NCI-H1436 treated with DMSO at 0.1 percent for 48 hours (cell line): ENCODE data around the gene COL4A6.

Source experiments
- DNase-seq: peaks from one replicate; lab custom pipeline; 2025; lab: John Stamatoyannopoulos, UW

COL4A6 gene

DNA sequence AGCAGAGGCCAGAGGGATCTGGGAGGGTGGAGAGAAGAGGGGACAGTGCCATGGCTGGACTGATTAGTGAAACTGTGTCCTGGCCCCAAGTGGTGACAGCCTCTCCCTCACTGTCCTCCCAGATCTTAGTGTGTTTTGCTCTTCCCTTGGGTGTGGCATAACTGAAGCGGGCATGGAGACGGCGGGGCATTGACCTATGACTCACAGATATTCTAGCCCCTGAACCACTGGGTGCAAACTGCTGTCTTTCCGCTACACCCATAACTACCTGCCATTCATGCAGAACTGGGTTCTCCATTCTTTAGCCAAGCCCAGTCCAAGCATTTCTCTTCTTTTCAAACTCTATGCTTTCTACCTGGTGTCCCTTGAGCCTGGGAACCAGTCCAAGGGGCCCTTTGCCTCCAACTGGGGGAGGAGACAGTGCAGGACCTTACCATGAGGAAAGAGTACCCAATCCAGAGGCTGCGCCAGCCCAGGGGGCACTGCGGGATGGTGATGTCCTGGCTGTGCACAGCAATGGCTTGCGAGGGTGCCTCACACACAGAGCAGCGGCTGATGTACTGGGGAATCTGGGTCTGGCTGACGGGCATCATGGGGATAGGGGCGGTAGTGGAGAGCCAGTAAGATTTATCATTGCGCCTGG lies 279.1 kb downstream of the COL4A6 start:
- no peak for DNase-seq

DNA sequence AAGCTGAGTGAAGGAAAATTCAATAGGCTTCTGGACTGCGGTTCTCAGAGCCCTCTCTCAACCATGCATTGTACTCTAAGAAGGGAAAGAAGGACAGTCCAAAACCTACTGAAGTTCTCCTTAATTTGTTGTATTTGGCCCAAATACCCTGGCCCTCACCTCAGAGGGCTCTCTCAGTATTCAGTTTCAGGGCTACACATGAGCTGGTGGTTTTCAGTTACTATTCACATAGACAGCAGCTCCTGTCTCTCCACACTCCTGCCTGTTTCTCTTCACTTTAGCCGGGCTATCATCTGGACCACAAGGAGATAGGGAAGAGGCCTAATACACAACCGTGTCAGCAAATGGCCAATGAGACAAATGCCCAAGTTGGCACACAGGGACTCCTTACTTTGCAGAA lies 280.6 kb downstream of the COL4A6 start:
- no peak for DNase-seq

DNA sequence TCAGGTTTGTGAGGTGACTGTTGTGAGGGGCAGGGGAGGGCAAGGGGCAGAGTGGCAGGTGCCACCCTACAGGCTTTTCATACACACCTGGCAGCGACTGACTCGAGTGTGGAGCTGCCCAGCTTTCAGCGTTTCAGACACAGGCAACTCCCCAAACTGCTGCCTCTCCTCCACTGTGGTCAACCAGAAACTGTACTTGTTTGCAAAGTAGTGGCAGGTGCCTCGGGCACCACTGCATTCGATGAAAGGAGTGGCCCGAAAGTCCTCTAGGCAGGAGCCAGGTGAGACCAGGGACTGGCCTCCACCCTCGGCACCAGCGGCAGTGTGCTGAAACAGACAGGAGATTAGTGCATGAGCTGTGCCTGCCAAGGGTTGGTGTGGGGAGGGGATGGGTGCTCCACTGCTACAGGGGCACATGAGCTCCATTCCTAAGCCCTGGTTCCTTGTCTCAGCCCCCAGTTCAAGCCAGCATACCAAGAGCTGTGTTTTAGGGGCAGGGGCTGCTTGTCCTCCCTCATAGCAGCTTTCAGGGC lies 281.2 kb downstream of the COL4A6 start:
- no peak for DNase-seq

DNA sequence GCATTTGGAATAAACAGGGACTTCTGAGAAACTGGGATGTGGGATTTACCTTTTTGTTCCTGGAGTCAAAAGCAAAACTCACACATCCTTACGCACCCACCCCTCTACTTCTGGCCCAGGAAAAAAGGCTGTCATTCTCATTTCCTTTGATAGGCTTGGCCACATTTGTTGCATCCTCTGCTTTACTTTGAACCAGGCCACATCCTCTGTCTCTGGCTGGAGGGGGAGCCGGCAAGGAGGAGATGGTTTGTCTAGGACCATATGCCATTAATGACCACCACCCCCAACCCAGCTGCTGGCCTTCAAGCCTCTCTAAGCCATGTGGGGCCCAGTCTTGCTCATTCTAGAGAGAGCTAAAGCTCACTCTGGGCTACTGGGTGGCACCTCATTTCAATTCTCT lies 282.1 kb downstream of the COL4A6 start:
- no peak for DNase-seq

DNA sequence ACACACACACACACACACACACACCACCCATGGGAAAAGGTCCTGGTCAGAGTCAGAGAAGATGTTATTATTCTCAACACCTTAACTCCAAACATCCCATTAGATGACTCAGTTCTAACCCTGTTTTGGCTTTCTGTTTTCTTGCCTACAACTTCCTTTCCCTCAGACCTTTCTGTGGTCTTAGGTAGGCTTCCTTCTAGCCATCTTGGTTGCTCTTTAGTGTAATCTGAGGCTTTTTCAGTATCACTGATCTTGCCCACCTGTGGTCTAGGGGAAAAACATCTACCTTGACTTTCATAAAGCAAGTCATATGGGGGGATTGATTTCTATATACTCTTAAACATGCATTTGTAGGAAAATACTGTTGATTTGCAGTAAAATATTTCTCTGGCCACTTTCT lies 289.7 kb downstream of the COL4A6 start:
- no peak for DNase-seq

DNA sequence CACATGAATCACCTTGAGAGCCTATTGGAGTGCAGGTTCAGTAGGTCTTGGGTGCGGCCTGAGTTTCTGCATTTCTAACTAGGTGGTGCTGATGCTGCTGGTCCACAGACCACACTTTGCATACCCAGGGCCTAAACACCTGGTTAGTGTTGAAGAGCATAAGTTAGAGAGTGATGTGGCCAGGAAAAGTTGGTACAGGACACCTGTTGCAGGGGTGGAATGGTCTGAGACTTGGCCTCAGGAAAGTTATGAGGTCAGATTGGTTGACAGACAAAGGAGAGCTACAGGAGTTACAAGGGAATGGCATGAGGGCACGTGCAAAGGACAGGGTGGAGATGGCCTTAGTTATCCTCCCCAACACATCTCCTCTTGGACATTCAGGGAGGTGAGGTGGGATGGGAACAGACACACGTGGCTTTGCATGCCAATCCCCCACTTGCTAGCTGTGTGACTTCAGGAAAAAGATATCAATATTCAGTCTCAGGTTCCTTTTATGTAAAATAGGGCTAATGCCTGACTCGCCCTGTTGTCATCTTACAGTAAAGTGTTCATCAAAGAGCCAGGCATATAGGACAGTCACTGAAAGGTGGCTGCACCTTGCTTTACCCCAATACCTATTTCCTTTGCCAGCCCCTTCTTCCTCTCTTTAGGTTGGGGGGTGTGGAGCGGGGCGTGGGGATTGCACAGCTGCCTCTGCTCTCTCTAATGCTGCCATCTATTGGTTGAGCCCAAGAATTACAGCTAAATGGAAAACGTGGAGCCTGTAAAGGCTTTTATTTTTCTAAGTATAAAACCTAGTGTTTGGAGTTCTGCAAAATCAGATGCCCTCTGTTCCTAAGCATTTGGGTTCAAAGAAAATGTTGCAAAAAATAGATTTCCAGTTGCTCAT lies 299.2 kb downstream of the COL4A6 start:
- no peak for DNase-seq

DNA sequence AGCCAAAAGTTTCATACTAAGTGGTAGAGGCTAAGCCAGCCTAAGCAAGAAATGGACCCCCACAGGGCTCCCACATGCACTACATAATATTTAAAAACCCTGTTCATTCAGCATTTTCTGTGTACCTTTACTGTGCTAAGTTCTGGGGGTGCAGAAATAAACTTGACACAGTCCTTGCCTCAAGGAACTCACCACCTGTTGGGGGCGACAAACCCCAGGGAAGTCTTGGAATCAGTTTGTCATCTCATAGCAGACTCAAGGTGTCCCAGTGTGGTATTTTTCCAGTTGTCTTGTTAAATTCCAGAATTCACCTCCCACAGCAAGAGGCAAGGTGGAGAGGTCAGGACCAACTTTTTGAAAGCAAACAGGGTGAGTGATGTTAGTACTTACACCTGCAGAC lies 303.5 kb downstream of the COL4A6 start:
- no peak for DNase-seq

DNA sequence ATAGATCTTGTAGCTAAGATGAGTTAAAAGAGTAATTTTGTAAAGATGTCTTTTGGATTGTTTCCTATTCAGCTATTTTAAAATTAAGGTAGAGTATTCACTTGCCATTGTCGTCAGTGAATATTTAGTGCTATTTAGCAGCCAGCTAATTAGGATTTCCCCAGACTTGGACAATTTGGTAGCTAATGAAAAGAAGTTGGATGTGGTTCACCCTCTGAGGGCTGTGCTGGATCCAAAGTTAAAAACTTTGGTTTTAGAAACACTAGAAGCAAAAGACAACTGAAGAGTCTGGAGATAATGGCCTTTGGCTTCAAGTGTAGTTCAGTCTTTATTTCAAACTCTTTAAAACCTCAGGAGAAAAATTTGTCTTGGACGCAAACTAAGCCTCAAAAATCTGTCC lies 305.3 kb downstream of the COL4A6 start:
- DNase-seq = no peak

DNA sequence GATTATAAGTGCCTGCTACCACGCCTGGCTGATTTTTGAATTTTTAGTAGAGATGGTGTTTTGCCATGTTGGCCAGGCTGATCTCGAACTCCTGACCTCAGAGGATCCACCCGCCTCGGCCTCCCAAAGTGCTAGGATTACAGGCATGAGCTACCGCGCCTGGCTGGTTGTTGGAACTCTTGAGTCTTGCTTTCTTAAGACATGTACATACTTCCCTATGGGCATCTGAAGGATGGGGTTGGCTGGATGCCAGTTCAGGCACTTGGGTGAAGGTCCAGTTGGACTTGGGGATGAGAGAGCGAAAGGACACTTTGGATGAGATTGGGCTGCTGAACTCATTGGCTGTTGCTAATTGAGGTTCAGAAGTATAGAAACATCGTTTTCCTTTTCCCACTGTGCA lies 306.2 kb downstream of the COL4A6 start:
- DNase-seq = no peak

DNA sequence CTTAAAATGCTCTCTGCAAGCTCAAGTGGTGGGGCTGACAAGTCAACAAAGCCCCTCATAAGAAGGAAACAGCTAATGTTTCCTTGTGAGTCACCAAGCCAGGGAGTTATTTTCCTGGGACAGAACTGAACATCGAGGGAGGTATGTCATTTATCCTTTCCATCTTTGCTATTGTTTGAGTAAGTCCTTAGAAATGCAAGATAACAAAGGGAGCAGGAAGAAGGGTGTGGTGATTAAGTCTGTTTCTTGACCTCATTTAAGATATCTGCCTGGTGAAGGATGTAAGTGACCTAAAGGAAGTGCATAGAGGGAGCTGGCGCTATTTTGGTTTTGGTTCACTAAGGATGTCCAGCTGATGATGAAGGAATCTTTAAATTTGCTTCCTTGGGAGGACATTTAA lies 306.8 kb downstream of the COL4A6 start:
- no peak for DNase-seq

DNA sequence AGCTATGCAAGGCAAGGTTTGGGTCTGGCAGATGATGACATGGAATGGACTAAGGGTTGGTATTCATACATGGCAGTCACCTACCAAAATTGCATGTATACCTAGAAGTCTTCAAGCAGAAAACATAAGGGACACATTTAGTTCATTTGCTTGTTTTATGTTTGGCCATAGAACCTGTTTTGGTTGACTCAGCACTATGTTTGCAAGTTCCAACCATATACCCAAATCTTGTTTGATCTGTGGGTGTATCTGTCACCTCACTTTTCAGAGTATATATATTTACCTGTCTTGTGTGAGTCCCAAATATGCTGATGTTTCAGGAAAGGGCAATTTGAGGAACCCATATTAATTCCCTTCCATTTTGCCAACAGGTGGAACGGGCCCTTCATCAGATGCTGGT lies 307.3 kb downstream of the COL4A6 start:
- no peak for DNase-seq

DNA sequence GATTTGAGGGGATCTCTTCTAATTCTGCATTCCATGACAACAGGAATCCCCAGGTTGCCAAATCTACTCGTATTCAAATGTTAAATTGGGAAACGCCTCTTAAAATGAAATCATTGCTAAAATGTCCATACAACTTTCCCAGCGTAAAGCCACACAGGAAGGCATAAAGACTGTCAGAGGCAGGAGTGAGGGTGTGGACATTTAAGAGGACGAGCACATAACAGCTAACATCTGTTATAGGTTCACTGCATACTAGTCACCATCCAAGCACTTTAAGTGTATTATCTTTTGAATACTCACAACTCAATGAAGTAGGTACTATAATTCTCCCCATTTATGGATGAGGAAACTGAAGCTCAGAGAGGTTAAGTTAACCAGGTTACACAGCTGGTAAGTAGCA lies 311.1 kb downstream of the COL4A6 start:
- no peak for DNase-seq

DNA sequence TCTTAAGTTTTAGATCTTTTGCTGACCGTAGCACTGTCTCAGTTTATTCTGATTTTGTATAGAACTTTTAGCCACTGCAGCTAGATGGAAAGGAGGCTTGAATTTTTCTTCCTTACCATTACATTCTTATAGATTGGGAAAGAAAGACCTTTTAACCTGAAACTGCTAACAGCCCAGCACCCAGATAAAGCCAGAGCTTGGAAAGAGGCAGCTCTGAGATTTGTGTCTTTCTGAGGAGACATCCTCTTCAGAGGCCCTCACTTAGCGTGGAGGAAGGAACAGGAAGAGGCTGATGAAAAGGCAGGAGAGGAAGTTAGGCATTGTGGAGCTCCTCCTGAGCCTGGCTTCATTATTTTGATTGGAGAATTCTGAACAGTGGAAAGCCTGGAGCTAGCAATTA lies 311.6 kb downstream of the COL4A6 start:
- no peak for DNase-seq

DNA sequence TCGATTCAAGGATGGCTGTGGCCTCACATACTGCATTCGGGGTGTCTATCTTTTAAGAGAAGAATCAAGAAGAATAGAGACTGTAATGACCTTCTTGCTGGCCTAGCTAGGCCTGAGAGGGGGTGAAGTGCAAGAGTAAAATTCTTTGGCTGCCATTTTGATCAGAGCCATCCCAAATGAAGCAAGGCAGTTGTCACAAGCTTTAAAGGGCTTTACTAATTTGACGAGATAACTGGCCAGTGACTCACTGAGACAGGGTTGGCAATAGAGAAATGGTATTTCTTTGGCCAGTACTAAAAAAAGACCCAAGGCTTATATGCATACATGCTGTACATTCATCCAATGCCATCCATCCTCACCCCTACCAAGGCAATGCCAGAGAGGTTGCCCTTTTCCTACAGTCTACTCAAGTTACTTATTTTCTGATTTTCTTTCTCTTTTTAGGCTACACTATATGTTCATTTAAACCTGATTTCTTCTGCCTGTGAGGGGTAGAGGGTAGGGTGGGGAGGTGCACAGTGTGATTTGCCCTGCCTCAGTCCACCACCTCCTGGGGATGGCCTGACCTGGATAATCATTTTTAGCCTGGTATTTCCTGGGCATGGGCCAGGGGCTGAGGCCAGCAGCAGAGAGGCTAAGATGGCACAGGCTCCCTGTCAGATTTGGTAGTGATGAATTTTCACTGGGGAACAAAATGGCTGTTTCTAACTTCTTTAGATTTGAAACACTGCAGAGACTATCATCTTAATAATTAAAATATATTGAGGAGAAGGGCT lies 314.4 kb downstream of the COL4A6 start:
- DNase-seq = no peak

DNA sequence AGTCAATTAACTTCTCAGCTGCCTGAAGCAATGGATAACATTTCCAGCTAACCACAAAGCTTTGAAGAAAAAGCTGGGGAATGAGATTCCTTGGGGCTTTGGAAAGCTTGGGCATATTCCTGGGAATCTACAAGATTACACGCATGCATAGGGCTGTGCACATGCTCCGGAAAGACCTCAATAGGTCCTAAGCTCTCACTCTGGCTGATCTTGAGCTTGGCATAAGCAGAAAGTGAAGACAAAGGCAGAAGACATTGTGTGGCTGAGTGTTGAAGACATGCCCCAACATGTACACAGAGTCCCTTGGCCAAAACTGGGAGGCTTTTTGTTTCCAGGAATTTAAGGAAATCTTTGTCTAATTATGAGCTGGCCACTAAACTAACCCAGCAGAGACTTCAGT lies 315.5 kb downstream of the COL4A6 start:
- DNase-seq = no peak

DNA sequence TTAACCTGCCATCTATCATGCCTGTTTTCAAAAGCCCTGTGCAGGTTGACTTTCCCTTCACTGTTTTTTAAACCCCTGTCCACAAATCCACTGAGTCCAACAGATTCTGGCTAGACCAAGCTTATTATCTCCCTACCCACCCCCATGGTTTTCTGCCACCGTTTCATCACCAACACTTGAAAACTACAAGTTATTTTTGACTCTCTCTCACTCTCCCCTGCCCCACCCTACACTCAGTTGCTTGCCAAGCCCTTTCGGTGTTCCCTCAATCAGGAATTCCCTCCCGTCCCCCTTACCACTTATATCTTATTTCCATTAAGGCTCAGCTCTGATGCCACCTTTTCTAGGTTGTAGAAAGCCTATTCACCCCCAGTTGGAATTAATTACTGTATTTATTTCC lies 316.9 kb downstream of the COL4A6 start:
- DNase-seq = no peak

DNA sequence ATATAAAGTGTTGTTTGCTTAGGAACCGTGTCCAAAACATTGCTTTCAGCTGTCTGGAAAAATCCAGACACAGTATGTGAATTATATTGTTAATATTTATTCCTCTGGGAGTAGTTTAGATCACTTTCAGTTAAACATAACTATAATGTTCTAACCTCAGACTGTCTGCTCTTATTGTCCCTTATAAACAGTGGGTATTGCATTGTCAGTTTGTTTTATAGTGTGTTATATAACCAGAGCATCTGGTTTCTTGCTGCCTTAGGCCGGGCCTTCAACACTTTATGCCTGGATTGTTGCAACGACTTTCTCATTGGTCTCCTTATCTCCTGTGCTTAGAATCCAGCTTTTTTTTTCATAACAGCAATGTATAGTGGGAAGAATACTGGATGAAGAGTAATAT lies 320.2 kb downstream of the COL4A6 start:
- no peak for DNase-seq

DNA sequence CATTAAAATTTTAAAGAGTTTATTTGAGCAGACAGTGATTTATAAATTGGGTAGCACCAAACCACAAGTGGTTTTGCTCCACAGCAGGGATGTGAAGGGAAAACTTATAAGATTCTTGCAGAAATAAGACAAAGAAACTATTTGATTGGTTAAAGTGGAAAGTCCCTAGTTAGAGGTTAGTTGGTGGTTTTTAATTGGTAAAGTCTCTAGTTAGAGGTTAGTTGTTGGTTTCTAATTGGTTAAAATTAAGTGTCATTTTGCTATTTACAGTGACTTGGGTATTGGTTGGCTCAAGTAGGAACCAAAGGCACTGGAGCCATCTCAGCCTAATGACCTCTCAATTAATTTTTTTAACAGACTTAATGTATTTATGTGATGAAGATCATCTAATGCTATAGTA lies 323.7 kb downstream of the COL4A6 start:
- DNase-seq = no peak
